ELF-1 (cell line): ENCODE measurements around the gene PLA2G2E.

Experiments
- DNase-seq: peaks from one replicate; pipeline ENCODE4 v3.0.0-alpha.2; 2016; ENCODE audit warnings: low read depth, low spot score

Gene PLA2G2E, protein sequence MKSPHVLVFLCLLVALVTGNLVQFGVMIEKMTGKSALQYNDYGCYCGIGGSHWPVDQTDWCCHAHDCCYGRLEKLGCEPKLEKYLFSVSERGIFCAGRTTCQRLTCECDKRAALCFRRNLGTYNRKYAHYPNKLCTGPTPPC

DNA sequence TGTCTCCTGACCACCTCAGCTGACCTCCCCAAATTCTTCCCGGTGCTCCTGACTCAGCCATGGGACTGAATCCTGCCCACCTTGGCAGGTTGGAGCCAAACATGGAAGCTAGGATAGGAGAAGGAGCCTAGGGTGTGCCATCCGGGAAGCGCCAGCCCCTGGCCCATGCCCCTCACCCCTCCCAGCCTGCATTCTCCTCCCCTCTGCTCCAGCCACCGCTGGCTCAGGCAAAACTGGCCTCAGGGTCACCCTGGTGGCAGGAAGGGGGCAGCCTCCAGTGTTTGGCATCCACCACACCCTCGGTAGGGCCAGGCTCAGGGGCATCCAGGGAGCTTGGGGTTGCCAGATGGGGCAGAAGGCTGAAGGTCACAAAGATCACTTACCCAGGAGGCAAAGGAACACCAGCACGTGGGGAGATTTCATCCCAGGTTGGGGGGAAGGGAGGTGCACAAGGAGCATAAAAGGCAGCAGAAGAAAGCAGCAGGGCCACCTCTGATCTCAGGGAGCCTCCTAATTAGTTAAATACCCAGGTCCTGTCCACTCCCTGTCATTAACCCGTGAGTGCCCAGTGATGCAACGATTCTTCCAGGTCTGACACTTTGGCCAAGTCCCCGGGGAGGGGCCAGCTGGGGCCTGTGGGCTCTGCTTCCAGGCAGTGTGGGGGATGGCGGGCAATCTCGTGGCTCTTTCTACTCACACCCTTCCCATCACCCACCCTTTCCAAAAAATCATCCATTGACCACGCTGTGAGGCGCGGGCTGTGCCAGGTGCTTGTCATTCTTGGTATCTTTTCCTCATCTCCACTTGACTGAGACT lies at the start of gene PLA2G2E:
Gene PLA2G2E (minus strand): TSS at position 481 of the 816 bp plus-strand sequence. CDS start 58 bp downstream, at position 423.
- DNase-seq = no peak

GRCh38 chr1:19971664-19972063 lies 48.2 kb upstream of the PLA2G2E start:
- DNase-seq = no peak

GRCh38 chr1:19969898-19970660 lies 46.7 kb upstream of the PLA2G2E start:
- no peak for DNase-seq

DNA sequence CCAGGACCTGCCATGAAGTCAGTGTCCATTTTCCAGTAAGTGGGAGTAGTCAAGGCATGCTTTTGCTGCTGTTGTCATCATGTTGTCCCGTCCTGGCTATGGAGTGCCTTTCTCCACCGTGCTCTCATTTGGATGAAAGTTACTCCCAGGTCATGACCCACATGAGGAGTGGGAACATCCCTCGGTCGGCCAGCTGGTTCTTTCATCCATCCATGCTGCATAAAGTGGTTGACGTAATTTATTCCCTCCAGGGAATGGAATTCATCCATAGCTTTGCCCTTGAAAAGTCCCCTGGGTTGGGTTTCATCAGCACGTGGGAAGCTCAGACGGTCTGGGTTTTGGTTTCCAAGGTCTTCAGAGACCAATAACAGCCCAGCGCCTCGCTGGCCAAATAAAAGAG lies 44.4 kb upstream of the PLA2G2E start:
- DNase-seq = no peak

DNA sequence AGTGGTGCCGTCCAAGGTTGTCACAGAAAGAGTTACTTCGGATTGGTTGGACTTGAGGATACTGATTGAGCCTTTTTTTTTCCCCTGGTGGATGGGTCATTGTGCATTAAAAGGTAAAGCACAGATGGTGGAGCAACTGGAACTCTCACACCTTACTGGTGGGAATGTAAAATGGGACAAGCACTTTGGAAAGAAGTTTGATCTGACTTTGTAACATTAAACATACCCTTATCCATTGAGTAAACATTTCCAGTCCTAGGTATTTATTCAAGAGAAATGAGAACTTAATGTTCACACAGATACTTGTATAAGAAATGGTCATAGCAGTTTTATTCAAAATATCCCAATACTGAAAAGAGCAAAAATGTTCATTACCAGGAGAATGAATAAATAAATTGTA lies 41.1 kb upstream of the PLA2G2E start:
- no peak for DNase-seq

- no peak for DNase-seq
Measured at GRCh38 chr1:19963636-19964035, 40.2 kb upstream of the PLA2G2E start.

DNA sequence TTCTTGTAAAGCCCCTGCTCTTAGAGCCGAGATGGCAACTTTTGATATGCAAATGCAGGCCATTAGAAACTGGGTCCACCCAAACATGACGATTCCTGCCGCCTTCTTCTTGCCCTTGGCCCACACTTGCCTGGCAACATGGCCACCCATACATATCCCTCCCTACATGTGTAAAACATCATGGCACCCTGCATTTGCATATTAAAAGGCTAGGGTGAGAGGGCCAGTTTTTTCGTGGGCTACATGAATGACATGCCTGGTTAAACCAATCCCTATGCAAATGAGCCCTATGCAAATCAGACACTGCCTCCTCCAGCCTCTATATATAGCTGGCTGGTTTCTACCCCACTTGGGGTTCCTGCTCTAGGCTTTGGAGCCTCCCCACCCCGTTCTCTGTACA lies 37.2 kb upstream of the PLA2G2E start:
- DNase-seq = peak; percentile 20

DNA sequence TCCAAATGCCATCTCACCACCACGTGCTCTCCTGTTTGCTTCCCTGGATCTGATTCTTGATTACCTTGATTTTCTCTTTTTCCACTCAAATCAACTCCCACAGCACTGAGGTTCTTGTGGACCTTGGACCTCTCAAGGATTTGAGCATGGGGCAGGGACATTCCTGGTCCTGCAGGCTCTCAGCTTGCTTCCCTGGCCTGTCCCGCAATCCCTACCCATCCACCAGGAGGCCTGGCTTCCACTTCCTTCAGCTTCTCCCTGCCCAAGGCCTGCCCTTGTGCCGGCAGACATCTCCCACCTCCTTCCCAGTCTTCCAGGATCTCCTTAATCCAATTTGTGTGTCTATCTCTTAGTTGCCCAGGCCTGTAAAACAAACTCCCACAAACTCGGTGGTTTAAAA lies 34.4 kb upstream of the PLA2G2E start:
- DNase-seq = peak; percentile 15

DNA sequence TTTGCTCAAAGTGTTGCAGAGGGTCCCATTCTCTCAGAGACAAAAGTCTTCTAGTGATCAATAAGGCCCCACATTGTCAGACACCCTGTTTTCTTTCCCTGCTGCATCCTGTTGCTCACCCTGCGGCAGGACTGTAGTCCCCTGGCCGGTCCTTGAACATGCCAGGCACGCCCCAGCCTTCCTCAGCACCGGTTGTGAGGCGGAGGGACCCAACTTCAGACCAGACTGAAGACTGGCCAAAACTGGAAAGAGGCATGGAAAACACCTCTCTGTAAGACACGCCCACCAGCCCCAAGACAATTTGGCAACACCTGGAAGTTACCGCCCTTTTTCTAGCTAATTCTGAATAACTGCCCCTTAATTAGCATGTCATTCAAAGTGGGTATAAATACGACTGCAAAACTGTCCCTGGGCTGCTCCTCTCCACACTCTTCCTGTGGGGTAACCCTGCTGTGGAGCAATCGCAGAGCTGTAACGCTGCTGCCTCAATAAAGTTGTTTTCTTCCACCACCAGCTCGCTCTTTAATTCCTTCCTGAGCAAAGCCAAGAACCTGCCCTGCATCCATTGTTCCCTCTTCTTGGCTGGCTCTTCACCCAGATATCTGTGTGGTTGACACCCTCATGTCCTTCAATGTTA lies 32.2 kb upstream of the PLA2G2E start:
- DNase-seq = no peak

GRCh38 chr1:19954059-19954458 lies 30.6 kb upstream of the PLA2G2E start:
- no peak for DNase-seq

- peak; percentile 66 for DNase-seq
Measured at GRCh38 chr1:19949016-19949415, 25.6 kb upstream of the PLA2G2E start.

DNA sequence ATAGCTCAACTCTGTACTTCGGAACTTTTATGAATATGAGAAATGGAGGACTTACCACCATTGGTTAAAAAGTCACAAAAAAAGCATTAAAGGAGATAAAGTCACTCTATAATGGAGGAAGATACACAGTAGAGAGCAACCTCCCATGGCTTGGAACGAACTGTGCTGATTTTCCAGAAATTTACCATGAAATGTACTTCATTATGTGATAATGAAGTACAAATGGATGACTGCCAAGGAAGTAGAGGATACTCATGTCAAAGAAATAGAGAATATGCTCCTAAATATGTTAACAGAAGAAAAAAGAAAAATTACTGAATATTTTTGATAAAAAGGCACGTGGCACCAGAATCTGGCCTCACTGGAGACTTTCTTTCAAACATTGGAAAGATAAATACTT lies 23.6 kb upstream of the PLA2G2E start:
- no peak for DNase-seq

DNA sequence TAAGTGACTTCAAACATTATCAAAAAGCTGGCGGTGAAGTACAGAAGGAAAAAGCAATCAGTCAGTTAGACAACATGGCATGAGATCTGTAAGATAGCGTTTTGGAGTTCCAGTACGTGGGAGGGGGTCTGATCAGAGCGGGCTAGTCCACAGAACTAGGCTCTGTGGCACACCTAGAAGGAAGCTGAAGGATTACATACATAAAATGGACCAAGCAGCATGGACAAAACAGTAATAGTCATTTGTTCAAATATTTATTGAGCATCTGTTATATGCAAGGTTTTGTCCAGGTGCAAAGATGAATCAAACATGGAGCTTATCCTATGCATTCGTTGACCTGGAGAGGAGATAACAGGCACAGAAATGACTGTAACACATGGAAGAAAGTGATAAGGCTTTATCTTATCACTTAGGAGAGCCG lies 22.9 kb upstream of the PLA2G2E start:
- DNase-seq = no peak

DNA sequence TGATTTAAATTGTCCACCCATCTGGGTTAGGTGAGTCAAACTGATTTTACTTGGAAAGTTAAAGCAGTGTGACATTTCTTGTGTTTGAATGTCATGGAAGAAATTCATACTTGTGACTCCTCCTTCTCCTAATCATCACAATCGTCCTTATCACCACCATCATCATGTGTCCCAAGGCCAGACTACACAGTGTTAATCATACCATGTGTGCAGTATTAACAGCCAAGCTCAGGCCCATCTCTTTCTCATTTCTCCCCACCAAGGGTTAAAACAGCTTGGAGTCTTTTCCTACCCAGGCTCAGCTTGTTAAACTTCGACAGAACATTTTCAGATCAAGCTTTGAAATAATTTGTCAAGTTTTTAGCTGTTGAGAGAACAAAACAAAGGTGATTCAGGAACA lies 22.5 kb upstream of the PLA2G2E start:
- no peak for DNase-seq

- no peak for DNase-seq
Measured at GRCh38 chr1:19942657-19943056, 19.2 kb upstream of the PLA2G2E start.

DNA sequence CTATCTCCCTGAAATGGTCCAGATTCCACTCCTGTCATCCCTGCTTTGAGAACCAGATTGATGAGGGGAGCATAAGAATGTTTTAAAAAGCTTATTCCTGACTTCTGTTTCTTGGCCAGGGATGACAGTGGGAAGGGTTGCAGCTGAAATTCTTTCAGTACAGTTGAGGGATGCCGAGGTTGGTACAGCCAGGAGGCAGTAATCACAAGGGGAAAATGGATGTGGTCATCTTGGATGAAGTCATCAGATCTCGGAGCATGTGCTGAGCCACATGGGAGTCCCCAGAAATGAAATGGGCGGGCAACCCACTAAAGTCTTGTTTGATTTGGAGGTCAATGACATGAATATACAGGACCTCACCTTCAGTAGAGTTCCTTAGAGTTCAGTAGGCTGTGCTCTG lies 18.7 kb upstream of the PLA2G2E start:
- DNase-seq = no peak

DNA sequence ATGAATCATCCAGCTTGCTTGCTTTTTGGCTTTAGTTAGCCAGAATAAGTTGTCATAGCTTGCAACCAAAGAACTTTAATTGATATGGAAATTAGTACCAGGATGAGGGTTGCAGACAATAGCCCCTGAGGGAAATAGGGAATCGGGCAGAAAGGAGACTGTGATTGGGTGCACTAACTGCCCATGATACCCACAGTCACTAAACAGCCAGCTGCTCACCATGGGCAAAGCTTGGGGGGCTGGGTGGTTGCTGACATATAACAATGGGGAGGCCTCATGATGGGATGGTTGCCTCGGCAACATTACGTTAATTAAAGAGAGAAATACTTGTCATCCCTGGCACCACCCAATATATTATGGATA lies 17.8 kb upstream of the PLA2G2E start:
- no peak for DNase-seq

GRCh38 chr1:19940486-19941205 lies 17.2 kb upstream of the PLA2G2E start:
- no peak for DNase-seq

DNA sequence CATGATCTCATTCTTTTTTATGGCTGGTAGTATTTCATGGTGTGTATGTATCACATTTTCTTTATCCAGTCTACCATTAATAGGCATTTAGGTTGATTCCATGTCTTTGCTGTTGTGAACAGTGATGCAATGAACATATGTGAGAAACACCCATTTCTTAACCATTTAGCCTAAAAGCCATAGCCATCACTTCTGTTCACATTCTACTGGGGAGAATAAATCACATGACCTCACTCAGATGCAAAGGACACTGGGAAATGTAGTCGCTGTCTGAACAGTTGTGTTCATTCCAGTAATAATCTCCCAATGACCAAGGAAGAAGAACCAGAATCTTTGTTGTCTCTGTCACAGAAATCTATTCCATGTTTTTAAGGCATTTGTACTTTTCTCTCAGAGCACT lies 15.1 kb upstream of the PLA2G2E start:
- DNase-seq = no peak

GRCh38 chr1:19936061-19936750 lies 12.8 kb upstream of the PLA2G2E start:
- no peak for DNase-seq

DNA sequence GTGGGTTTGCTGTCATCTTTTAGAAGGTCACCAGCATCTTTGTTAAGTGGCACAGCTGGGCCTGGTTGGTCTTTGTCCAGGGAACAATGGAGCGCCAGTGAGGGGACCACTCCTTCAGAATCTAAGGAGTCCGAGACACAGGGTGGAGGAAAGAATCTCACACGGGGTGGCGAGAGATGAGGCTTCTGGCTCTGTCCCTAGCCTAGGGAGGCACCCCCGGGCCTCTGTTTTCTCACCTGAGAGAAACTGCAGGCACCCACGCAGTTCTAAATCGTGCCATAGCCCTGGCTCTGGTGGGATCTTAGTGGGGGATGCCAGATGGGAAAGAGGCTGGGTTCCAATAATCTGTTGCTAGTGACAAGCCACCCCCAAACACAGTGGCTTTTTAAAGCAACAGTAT lies 10.9 kb upstream of the PLA2G2E start:
- DNase-seq = no peak
